OCI-M1 (cell line): ENCODE results near the gene RNF220.
"Not testable (repeated sequence)": the region's sequence is repeated elsewhere in the genome, so short reads cannot be mapped to it uniquely, and the experiment has no call there.

ENCODE experiments used
- DNase-seq: peaks from one replicate; lab custom pipeline; 2025; lab: John Stamatoyannopoulos, UW

RNF220 gene

GRCh38 chr1:44549510-44549909, 144.5 kb downstream of the RNF220 start:
- DNase-seq: no peak

- no peak for DNase-seq
Measured at GRCh38 chr1:44553127-44553758, 148.2 kb downstream of the RNF220 start.

GRCh38 chr1:44553771-44554170, 148.7 kb downstream of the RNF220 start:
- no peak for DNase-seq

GRCh38 chr1:44554706-44555105, 149.7 kb downstream of the RNF220 start:
- no peak for DNase-seq

- DNase-seq: no peak
Measured at GRCh38 chr1:44557778-44558177, 152.7 kb downstream of the RNF220 start.

GRCh38 chr1:44558883-44559282, 153.8 kb downstream of the RNF220 start:
- DNase-seq: no peak

GRCh38 chr1:44559330-44559729, 154.3 kb downstream of the RNF220 start:
- DNase-seq: no peak

- DNase-seq: no peak
Measured at GRCh38 chr1:44559913-44560312, 154.9 kb downstream of the RNF220 start.

- not testable (repeated sequence) for DNase-seq
Measured at GRCh38 chr1:44560696-44561095, 155.6 kb downstream of the RNF220 start.

- no peak for DNase-seq
Measured at GRCh38 chr1:44565259-44565750, 160.2 kb downstream of the RNF220 start.

GRCh38 chr1:44565833-44566232, 160.8 kb downstream of the RNF220 start:
- DNase-seq: no peak

- no peak for DNase-seq
Measured at GRCh38 chr1:44566281-44567046, 161.4 kb downstream of the RNF220 start.

GRCh38 chr1:44568128-44568900, 163.3 kb downstream of the RNF220 start:
- no peak for DNase-seq

- no peak for DNase-seq
Measured at GRCh38 chr1:44569491-44569890, 164.4 kb downstream of the RNF220 start.

- peak; percentile 50 for DNase-seq
Measured at GRCh38 chr1:44571712-44572571, 166.9 kb downstream of the RNF220 start.

GRCh38 chr1:44572572-44572879, 167.5 kb downstream of the RNF220 start:
- DNase-seq: no peak

- DNase-seq: no peak
Measured at GRCh38 chr1:44575396-44575795, 170.3 kb downstream of the RNF220 start.

- DNase-seq: no peak
Measured at GRCh38 chr1:44576456-44577150, 171.5 kb downstream of the RNF220 start.

GRCh38 chr1:44581205-44581604, 176.2 kb downstream of the RNF220 start:
- no peak for DNase-seq

GRCh38 chr1:44584167-44584566, 179.1 kb downstream of the RNF220 start:
- DNase-seq: no peak

GRCh38 chr1:44585315-44585920, 180.4 kb downstream of the RNF220 start:
- no peak for DNase-seq
